ENCODE results near the gene ZMIZ1. TPM values are rescaled to one million over a fixed set of nuclear protein-coding genes. Genes with fewer than 3 reads are reported as not detected.

Gene ZMIZ1
- total RNA-seq, 1 donor from 2014 or later, result 46.2 TPM

- Mint-ChIP-seq H3K27me3 (ENCODE audit: low read depth) (no peaks in the 10 kb centered on the region), H3K27ac (ENCODE audit: unreplicated experiment) (no peak overlapping the region), H3K36me3 (ENCODE audit: low read depth) (peaks cover 7% of the 10 kb centered on the region), H3K4me3 (ENCODE audit: unreplicated experiment) (no peak overlapping the region), H3K9me3 (ENCODE audit: low read depth) (no peaks in the 10 kb centered on the region), H3K4me1 (ENCODE audit: low read depth) (peaks cover 18% of the 10 kb centered on the region)
- no peak for TF ChIP-seq CTCF (IDR thresholded peaks at IDR 0.05)
- no peak for DNase-seq (ENCODE audit: low spot score)
These were observed 276.7 kb downstream of the ZMIZ1 start for GRCh38 chr10:79345241-79346011.

DNA sequence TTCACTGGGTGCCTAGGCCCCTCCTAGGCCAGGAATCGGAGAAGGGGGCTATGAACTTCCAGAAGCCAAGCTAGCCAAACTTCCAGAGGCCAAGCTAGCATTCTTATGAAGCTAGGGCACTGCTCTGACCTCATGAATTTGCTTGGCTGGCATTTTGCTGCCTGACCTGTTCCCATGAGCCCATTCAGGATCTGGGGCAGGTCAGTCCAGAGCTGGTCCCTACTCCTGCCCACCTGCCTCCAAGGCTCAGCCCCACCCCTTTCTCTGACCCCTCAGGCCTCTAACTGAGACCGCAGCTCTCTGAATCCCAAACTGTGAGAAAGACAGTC is 277.2 kb downstream of the ZMIZ1 start:
- Mint-ChIP-seq H3K9me3 (ENCODE audit: low read depth) (no peaks in the 10 kb centered on the region), H3K4me3 (ENCODE audit: unreplicated experiment) (no peak overlapping the region), H3K27me3 (ENCODE audit: low read depth) (no peaks in the 10 kb centered on the region), H3K36me3 (ENCODE audit: low read depth) (peaks cover 9% of the 10 kb centered on the region), H3K27ac (ENCODE audit: unreplicated experiment) (no peak overlapping the region), H3K4me1 (ENCODE audit: low read depth) (peaks cover 16% of the 10 kb centered on the region)
- DNase-seq (ENCODE audit: low spot score), result no peak
- no peak for TF ChIP-seq CTCF (IDR thresholded peaks at IDR 0.05)

DNA sequence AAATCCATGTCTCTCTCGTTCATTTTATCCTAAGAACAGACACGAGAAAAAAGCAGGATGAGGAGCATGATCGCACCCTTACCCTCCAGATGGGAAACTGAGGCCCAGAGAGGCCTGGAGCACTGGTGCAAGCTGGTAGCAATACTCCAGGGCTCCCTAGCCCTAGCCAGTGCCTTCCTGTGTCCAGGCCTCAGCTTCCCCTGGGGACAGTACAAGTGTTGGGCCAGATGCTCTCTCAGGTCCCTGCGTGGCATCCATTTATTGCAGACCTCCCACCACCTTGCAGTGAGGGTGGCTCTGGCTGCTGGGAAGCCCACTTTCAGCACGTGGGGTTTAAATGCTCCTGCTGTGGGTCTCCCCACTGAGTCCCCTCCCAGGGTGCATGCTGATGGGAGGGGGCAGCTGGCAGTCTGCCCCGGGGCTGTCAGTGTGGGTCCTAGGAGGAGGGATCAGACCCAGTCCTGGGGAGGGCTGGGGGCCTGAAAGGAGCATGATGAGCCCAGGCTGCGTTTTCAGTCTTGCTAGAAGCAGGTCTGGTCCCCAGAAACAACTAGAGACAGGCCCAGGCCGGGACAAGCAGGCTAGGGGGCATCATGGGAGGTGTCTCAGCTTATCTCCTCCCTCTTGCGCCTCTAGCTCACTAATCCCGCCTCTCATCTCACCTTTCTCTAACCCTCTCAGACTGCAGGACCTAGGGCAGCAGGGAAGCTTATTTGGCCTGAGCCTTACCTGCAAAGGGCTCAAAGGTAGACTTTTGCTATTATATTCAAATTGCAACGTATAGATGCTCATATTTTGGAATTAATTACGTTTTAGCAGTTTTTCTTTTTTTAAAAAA is 277.8 kb downstream of the ZMIZ1 start:
- peaks cover 16% of the 10 kb centered on the region for H3K4me1 Mint-ChIP-seq (ENCODE audit: low read depth)
- H3K4me3 Mint-ChIP-seq (ENCODE audit: unreplicated experiment), result no peak overlapping the region
- no peaks in the 10 kb centered on the region for H3K9me3 Mint-ChIP-seq (ENCODE audit: low read depth)
- peaks cover 9% of the 10 kb centered on the region for H3K36me3 Mint-ChIP-seq (ENCODE audit: low read depth)
- no peak overlapping the region for H3K27ac Mint-ChIP-seq (ENCODE audit: unreplicated experiment)
- DNase-seq (ENCODE audit: low spot score), result no peak
- H3K27me3 Mint-ChIP-seq (ENCODE audit: low read depth), result no peaks in the 10 kb centered on the region
- no peak for TF ChIP-seq CTCF (IDR thresholded peaks at IDR 0.05)

DNA sequence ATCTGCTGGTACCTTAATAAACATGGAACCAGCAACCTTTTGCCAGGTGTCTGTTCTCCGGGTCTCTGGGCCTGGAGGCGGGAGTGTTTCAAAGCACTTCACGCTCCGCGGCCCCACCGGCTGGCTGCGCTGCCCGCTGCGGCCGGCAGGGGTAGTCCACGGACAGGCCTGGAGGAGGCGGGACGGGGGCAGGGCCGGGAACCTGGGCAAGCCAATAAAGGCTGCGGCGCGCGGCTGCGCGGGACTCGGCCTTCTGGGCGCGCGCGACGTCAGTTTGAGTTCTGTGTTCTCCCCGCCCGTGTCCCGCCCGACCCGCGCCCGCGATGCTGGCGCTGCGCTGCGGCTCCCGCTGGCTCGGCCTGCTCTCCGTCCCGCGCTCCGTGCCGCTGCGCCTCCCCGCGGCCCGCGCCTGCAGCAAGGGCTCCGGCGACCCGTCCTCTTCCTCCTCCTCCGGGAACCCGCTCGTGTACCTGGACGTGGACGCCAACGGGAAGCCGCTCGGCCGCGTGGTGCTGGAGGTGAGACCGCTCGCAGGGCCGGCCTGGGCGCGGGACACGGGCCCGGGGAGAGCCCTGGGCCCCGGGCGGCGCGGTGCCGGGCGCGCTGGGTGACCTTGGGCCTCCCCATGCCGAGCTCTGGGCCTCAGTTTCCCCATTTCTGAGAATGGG is 278.6 kb downstream of the ZMIZ1 start, which contains the start of gene PPIF:
Gene PPIF, plus strand, starts transcription at position 244 of the 668 bp plus-strand sequence. Its CDS starts 80 bp downstream, at position 324.
- TF ChIP-seq CTCF (IDR thresholded peaks at IDR 0.05), result peak; percentile 93
- peak within 1 kb of the TSS; percentile 73 for H3K27ac Mint-ChIP-seq (ENCODE audit: unreplicated experiment)
- H3K27me3 Mint-ChIP-seq (ENCODE audit: low read depth), result no peaks in the 10 kb centered on the region
- H3K36me3 Mint-ChIP-seq (ENCODE audit: low read depth), result peaks cover 13% of the 10 kb centered on the region
- H3K4me1 Mint-ChIP-seq (ENCODE audit: low read depth), result peaks cover 16% of the 10 kb centered on the region
- no peaks in the 10 kb centered on the region for H3K9me3 Mint-ChIP-seq (ENCODE audit: low read depth)
- peak; percentile 98 for DNase-seq (ENCODE audit: low spot score)
- H3K4me3 Mint-ChIP-seq (ENCODE audit: unreplicated experiment), result peak within 1 kb of the TSS; percentile 75
